Measurements from ENCODE around the gene TMEM43.
A peak's percentile ranks its signal among the peaks of the same experiment; 100 is the strongest.

The TMEM43 gene

DNA sequence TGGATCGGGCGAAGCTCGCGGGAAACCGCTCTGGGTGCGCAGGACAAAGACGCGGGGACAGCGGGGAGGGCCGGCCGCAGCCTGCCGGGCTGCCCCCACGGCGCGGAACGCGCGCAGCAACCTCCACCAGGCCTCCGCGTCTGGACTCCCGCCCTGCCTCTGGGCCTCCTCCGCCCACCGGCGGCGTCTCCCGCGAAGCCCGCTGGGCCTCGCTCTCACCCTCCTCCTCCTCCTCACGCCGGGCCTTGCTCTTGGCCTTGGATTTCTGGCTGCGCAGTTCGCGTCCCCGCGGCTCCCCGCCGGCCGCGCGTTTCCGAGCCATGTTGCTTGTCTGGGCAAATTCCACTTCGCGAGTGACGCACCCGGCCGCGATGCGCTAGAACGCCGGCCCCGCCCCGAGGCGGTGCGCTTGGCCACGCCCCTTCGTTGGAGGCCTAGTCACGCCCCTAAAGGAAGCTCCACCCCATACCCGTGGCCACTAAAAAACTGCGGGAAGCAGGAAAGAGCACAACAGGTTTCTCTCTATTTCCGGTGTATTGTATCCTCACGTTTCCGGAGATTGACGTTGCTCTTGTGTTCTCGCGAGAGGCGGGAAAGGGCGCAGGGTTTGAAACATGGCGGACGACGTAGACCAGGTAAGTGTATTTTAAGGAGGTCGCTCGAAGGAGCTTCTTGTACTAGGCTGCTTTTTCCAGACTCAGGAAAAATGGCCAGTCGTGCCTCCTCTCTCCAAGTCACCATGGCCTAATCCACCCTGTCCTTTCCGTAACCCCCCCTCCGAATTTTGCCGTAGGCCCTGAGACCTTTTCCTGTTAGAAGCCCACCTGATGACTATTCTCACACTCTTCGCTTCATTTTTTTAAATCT, 53.6 kb downstream of the TMEM43 start, which contains the start of the genes LSM3 and XPC (continued):
- TF ChIP-seq ZSCAN30 (tag by site-specific recombination; IDR thresholded peaks at IDR 0.05), result peak; percentile 65
- peak; percentile 90 for TF ChIP-seq SCRT1 (tag by site-specific recombination; IDR thresholded peaks at IDR 0.05; ENCODE audit: borderline replicate concordance)
- peak; percentile 70; the same call in 1 of the 2 replicates for TF ChIP-seq ZNF600 (tag by site-specific recombination; IDR thresholded peaks at IDR 0.05)
- TF ChIP-seq, protein P1, sequence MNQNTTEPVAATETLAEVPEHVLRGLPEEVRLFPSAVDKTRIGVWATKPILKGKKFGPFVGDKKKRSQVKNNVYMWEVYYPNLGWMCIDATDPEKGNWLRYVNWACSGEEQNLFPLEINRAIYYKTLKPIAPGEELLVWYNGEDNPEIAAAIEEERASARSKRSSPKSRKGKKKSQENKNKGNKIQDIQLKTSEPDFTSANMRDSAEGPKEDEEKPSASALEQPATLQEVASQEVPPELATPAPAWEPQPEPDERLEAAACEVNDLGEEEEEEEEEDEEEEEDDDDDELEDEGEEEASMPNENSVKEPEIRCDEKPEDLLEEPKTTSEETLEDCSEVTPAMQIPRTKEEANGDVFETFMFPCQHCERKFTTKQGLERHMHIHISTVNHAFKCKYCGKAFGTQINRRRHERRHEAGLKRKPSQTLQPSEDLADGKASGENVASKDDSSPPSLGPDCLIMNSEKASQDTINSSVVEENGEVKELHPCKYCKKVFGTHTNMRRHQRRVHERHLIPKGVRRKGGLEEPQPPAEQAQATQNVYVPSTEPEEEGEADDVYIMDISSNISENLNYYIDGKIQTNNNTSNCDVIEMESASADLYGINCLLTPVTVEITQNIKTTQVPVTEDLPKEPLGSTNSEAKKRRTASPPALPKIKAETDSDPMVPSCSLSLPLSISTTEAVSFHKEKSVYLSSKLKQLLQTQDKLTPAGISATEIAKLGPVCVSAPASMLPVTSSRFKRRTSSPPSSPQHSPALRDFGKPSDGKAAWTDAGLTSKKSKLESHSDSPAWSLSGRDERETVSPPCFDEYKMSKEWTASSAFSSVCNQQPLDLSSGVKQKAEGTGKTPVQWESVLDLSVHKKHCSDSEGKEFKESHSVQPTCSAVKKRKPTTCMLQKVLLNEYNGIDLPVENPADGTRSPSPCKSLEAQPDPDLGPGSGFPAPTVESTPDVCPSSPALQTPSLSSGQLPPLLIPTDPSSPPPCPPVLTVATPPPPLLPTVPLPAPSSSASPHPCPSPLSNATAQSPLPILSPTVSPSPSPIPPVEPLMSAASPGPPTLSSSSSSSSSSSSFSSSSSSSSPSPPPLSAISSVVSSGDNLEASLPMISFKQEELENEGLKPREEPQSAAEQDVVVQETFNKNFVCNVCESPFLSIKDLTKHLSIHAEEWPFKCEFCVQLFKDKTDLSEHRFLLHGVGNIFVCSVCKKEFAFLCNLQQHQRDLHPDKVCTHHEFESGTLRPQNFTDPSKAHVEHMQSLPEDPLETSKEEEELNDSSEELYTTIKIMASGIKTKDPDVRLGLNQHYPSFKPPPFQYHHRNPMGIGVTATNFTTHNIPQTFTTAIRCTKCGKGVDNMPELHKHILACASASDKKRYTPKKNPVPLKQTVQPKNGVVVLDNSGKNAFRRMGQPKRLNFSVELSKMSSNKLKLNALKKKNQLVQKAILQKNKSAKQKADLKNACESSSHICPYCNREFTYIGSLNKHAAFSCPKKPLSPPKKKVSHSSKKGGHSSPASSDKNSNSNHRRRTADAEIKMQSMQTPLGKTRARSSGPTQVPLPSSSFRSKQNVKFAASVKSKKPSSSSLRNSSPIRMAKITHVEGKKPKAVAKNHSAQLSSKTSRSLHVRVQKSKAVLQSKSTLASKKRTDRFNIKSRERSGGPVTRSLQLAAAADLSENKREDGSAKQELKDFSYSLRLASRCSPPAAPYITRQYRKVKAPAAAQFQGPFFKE (tag by site-specific recombination; IDR thresholded peaks at IDR 0.05; ENCODE audit: borderline replicate concordance), result no peak
- peak; percentile 97 for TF ChIP-seq KLF8 (tag by site-specific recombination; IDR thresholded peaks at IDR 0.05)
- TF ChIP-seq EGR2 (tag by site-specific recombination; IDR thresholded peaks at IDR 0.05; ENCODE audit: low read depth), result peak; percentile 66
- no peak for TF ChIP-seq ZNF514 (tag by site-specific recombination; IDR thresholded peaks at IDR 0.05)
- peak; percentile 26; the same call in 1 of the 2 replicates for TF ChIP-seq ZNF561 (tag by site-specific recombination; IDR thresholded peaks at IDR 0.05; ENCODE audit: borderline replicate concordance)
- TF ChIP-seq, protein P2, sequence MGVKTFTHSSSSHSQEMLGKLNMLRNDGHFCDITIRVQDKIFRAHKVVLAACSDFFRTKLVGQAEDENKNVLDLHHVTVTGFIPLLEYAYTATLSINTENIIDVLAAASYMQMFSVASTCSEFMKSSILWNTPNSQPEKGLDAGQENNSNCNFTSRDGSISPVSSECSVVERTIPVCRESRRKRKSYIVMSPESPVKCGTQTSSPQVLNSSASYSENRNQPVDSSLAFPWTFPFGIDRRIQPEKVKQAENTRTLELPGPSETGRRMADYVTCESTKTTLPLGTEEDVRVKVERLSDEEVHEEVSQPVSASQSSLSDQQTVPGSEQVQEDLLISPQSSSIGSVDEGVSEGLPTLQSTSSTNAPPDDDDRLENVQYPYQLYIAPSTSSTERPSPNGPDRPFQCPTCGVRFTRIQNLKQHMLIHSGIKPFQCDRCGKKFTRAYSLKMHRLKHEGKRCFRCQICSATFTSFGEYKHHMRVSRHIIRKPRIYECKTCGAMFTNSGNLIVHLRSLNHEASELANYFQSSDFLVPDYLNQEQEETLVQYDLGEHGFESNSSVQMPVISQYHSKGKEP (tag by site-specific recombination; IDR thresholded peaks at IDR 0.05), result 0 out of 2 replicates have a peak, but pooled peaks have one; percentile 52
- TF ChIP-seq, protein P3, sequence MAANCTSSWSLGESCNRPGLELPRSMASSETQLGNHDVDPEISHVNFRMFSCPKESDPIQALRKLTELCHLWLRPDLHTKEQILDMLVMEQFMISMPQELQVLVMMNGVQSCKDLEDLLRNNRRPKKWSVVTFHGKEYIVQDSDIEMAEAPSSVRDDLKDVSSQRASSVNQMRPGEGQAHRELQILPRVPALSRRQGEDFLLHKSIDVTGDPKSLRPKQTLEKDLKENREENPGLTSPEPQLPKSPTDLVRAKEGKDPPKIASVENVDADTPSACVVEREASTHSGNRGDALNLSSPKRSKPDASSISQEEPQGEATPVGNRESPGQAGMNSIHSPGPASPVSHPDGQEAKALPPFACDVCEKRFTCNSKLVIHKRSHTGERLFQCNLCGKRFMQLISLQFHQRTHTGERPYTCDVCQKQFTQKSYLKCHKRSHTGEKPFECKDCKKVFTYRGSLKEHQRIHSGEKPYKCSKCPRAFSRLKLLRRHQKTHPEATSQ (tag by site-specific recombination; IDR thresholded peaks at IDR 0.05), result peak; percentile 93
- TF ChIP-seq, protein P4, sequence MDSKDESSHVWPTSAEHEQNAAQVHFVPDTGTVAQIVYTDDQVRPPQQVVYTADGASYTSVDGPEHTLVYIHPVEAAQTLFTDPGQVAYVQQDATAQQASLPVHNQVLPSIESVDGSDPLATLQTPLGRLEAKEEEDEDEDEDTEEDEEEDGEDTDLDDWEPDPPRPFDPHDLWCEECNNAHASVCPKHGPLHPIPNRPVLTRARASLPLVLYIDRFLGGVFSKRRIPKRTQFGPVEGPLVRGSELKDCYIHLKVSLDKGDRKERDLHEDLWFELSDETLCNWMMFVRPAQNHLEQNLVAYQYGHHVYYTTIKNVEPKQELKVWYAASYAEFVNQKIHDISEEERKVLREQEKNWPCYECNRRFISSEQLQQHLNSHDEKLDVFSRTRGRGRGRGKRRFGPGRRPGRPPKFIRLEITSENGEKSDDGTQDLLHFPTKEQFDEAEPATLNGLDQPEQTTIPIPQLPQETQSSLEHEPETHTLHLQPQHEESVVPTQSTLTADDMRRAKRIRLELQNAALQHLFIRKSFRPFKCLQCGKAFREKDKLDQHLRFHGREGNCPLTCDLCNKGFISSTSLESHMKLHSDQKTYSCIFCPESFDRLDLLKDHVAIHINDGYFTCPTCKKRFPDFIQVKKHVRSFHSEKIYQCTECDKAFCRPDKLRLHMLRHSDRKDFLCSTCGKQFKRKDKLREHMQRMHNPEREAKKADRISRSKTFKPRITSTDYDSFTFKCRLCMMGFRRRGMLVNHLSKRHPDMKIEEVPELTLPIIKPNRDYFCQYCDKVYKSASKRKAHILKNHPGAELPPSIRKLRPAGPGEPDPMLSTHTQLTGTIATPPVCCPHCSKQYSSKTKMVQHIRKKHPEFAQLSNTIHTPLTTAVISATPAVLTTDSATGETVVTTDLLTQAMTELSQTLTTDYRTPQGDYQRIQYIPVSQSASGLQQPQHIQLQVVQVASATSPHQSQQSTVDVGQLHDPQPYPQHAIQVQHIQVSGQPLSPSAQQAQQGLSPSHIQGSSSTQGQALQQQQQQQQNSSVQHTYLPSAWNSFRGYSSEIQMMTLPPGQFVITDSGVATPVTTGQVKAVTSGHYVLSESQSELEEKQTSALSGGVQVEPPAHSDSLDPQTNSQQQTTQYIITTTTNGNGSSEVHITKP (tag by site-specific recombination; IDR thresholded peaks at IDR 0.05), result 0 out of 2 replicates have a peak, but pooled peaks have one; percentile 31
- TF ChIP-seq ZNF19 (tag by site-specific recombination; IDR thresholded peaks at IDR 0.05; ENCODE audit: low read depth), result no peak
- TF ChIP-seq, protein P5, sequence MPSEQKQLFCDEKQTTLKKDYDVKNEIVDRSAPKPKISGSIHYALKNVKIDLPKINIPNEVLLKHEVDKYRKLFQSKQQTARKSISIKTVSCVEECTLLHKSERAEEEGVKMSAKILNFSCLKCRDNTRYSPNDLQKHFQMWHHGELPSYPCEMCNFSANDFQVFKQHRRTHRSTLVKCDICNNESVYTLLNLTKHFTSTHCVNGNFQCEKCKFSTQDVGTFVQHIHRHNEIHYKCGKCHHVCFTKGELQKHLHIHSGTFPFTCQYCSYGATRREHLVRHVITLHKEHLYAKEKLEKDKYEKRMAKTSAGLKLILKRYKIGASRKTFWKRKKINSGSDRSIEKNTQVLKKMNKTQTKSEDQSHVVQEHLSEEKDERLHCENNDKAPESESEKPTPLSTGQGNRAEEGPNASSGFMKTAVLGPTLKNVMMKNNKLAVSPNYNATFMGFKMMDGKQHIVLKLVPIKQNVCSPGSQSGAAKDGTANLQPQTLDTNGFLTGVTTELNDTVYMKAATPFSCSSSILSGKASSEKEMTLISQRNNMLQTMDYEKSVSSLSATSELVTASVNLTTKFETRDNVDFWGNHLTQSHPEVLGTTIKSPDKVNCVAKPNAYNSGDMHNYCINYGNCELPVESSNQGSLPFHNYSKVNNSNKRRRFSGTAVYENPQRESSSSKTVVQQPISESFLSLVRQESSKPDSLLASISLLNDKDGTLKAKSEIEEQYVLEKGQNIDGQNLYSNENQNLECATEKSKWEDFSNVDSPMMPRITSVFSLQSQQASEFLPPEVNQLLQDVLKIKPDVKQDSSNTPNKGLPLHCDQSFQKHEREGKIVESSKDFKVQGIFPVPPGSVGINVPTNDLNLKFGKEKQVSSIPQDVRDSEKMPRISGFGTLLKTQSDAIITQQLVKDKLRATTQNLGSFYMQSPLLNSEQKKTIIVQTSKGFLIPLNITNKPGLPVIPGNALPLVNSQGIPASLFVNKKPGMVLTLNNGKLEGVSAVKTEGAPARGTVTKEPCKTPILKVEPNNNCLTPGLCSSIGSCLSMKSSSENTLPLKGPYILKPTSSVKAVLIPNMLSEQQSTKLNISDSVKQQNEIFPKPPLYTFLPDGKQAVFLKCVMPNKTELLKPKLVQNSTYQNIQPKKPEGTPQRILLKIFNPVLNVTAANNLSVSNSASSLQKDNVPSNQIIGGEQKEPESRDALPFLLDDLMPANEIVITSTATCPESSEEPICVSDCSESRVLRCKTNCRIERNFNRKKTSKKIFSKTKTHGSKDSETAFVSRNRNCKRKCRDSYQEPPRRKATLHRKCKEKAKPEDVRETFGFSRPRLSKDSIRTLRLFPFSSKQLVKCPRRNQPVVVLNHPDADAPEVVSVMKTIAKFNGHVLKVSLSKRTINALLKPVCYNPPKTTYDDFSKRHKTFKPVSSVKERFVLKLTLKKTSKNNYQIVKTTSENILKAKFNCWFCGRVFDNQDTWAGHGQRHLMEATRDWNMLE (tag by site-specific recombination; conservative IDR thresholded peaks at IDR 0.05; ENCODE audit: low read depth), result peak; percentile 93
- TF ChIP-seq, protein P6, sequence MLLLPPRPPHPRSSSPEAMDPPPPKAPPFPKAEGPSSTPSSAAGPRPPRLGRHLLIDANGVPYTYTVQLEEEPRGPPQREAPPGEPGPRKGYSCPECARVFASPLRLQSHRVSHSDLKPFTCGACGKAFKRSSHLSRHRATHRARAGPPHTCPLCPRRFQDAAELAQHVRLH (tag by site-specific recombination; IDR thresholded peaks at IDR 0.05), result peak; percentile 98
- peak; percentile 32; the same call in 1 of the 2 replicates for TF ChIP-seq MZF1 (tag by site-specific recombination; IDR thresholded peaks at IDR 0.05; ENCODE audit: borderline replicate concordance)
- TF ChIP-seq, protein P7, sequence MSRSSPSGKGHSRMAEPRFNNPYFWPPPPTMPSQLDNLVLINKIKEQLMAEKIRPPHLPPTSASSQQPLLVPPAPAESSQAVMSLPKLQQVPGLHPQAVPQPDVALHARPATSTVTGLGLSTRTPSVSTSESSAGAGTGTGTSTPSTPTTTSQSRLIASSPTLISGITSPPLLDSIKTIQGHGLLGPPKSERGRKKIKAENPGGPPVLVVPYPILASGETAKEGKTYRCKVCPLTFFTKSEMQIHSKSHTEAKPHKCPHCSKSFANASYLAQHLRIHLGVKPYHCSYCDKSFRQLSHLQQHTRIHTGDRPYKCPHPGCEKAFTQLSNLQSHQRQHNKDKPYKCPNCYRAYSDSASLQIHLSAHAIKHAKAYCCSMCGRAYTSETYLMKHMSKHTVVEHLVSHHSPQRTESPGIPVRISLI (tag by site-specific recombination; IDR thresholded peaks at IDR 0.05), result peak; percentile 57; the same call in 1 of the 2 replicates
